Germinal center (tissue), 1 donor: Measurements from ENCODE around the gene STK38L.

Experiments used
- DNase-seq: peaks from one replicate; pipeline ENCODE4 v3.0.0; 2012; ENCODE audit warnings: mixed read lengths, low spot score

STK38L gene

GRCh38 chr12:27277846-27278260, 33.8 kb downstream of the STK38L start:
- no peak for DNase-seq

- DNase-seq = no peak
Observed at GRCh38 chr12:27279826-27280225, 35.7 kb downstream of the STK38L start.

GRCh38 chr12:27280412-27280811, 36.3 kb downstream of the STK38L start:
- no peak for DNase-seq

GRCh38 chr12:27282754-27283153, 38.7 kb downstream of the STK38L start:
- no peak for DNase-seq

- DNase-seq = no peak
Observed at GRCh38 chr12:27284021-27284420, 39.9 kb downstream of the STK38L start.

- DNase-seq = no peak
Observed at GRCh38 chr12:27284751-27285150, 40.7 kb downstream of the STK38L start.

- no peak for DNase-seq
Observed at GRCh38 chr12:27285403-27285802, 41.3 kb downstream of the STK38L start.

- DNase-seq = no peak
Observed at GRCh38 chr12:27289414-27289813, 45.3 kb downstream of the STK38L start.

- DNase-seq = no peak
Observed at GRCh38 chr12:27290501-27291168, 46.5 kb downstream of the STK38L start.

GRCh38 chr12:27291862-27292261, 47.8 kb downstream of the STK38L start:
- DNase-seq = no peak

- DNase-seq = no peak
Observed at GRCh38 chr12:27292718-27293117, 48.6 kb downstream of the STK38L start.

- no peak for DNase-seq
Observed at GRCh38 chr12:27293463-27293862, 49.4 kb downstream of the STK38L start.

- DNase-seq = no peak
Observed at GRCh38 chr12:27296674-27297073, 52.6 kb downstream of the STK38L start.

GRCh38 chr12:27297566-27297965, 53.5 kb downstream of the STK38L start:
- DNase-seq = no peak

GRCh38 chr12:27299102-27299501, 55.0 kb downstream of the STK38L start:
- no peak for DNase-seq

GRCh38 chr12:27300226-27300625, 56.1 kb downstream of the STK38L start:
- no peak for DNase-seq

- DNase-seq = no peak
Observed at GRCh38 chr12:27303139-27304111, 59.3 kb downstream of the STK38L start.

GRCh38 chr12:27304856-27305255, 60.8 kb downstream of the STK38L start:
- DNase-seq = no peak

GRCh38 chr12:27305673-27306456, 61.8 kb downstream of the STK38L start:
- DNase-seq = peak; percentile 23

- DNase-seq = no peak
Observed at GRCh38 chr12:27309293-27309994, 65.4 kb downstream of the STK38L start.

GRCh38 chr12:27309995-27310315, 65.9 kb downstream of the STK38L start:
- DNase-seq = no peak

GRCh38 chr12:27316947-27317346, 72.9 kb downstream of the STK38L start:
- DNase-seq = no peak
